ENCODE results near the gene CTXN2. TPM values are rescaled to one million over a fixed set of nuclear protein-coding genes. Genes with fewer than 3 reads are reported as not detected.

Gene CTXN2
- total and polyA plus RNA-seq, 2 of the 13 experiments (the other 11 are each of a cell fraction or from before 2014, with no cell fraction given) = not detected

- TF ChIP-seq ZNF574 (CRISPR knock-in tag; IDR thresholded peaks at IDR 0.05) (no peak; the same call in 1 of the 2 replicates), SP1 (IDR thresholded peaks at IDR 0.05) (no peak), SP1 (CRISPR knock-in tag; IDR thresholded peaks at IDR 0.05) (no peak), ZNF503 (CRISPR knock-in tag; IDR thresholded peaks at IDR 0.05) (no peak), ZNF33B (CRISPR knock-in tag; IDR thresholded peaks at IDR 0.05) (no peak), CREBL2 (CRISPR knock-in tag; IDR thresholded peaks at IDR 0.05; ENCODE audit: borderline replicate concordance) (no peak), ERF (CRISPR knock-in tag; IDR thresholded peaks at IDR 0.05) (no peak), GMEB2 (CRISPR knock-in tag; IDR thresholded peaks at IDR 0.05; ENCODE audit: low read depth) (no peak), ZNF775 (CRISPR knock-in tag; IDR thresholded peaks at IDR 0.05; ENCODE audit: borderline replicate concordance) (no peak), NFRKB (IDR thresholded peaks at IDR 0.05) (no peak), ZNF235 (CRISPR knock-in tag; IDR thresholded peaks at IDR 0.05; ENCODE audit: borderline replicate concordance) (no peak), NR2F1 (CRISPR knock-in tag; IDR thresholded peaks at IDR 0.05) (no peak), SKI (IDR thresholded peaks at IDR 0.05; ENCODE audit: partially characterized antibody) (no peak), ZBTB7A (CRISPR knock-in tag; IDR thresholded peaks at IDR 0.05) (no peak), ZNF253 (CRISPR knock-in tag; IDR thresholded peaks at IDR 0.05; ENCODE audit: borderline replicate concordance) (no peak), CCAR2 (optimal IDR thresholded peaks at IDR 0.05; ENCODE audit: low read depth, low read length) (no peak), THYN1 (CRISPR knock-in tag; IDR thresholded peaks at IDR 0.05; ENCODE audit: borderline replicate concordance, low read depth) (no peak), PLRG1 (conservative IDR thresholded peaks at IDR 0.05) (no peak), JARID2 (CRISPR knock-in tag; IDR thresholded peaks at IDR 0.05; ENCODE audit: insufficient replicate concordance) (no peak), ZNF44 (CRISPR knock-in tag; IDR thresholded peaks at IDR 0.05) (no peak), DRAP1 (CRISPR knock-in tag; IDR thresholded peaks at IDR 0.05) (no peak), ZNF704 (CRISPR knock-in tag; IDR thresholded peaks at IDR 0.05; ENCODE audit: borderline replicate concordance) (no peak)
Measured at GRCh38 chr15:48177766-48178647, 13.5 kb upstream of the CTXN2 start, which contains the start of gene MYEF2 (continued).

Data from HepG2 (cell line).